Activated T-helper 17 cell treated with anti-CD3 and anti-CD28 coated beads, Interleukin-2, amount 50 U/mL, for 72 hours (primary cell): ENCODE measurements around the gene PAX8. TPM values are rescaled to one million over a fixed set of nuclear protein-coding genes. Genes with fewer than 3 reads are reported as not detected.
A peak's percentile ranks its signal among the peaks of the same experiment; 100 is the strongest.

Experiments used
- ATAC-seq: fragments of 150-1000 bp; cut with Tn5 transposase; replicated peaks from 2 replicates; pipeline ENCODE4 v1.10.0; 2021; ENCODE audit warnings: mild to moderate bottlenecking, moderate library complexity
- H3K27ac Mint-ChIP-seq: one replicate; pipeline ENCODE4 v1.8.0; 2022; ENCODE audit warnings: mixed read lengths
- H3K27me3 Mint-ChIP-seq: one replicate; pipeline ENCODE4 v1.8.0; 2022; ENCODE audit warnings: mixed read lengths
- H3K36me3 Mint-ChIP-seq: one replicate; pipeline ENCODE4 v1.8.0; 2022; ENCODE audit warnings: low read depth, mild to moderate bottlenecking, mixed read lengths
- H3K4me1 Mint-ChIP-seq: one replicate; pipeline ENCODE4 v1.8.0; 2022; ENCODE audit warnings: mixed read lengths
- H3K4me3 Mint-ChIP-seq: one replicate; pipeline ENCODE4 v1.8.0; 2022; ENCODE audit warnings: mild to moderate bottlenecking, mixed read lengths
- H3K9me3 Mint-ChIP-seq: one replicate; pipeline ENCODE4 v1.8.0; 2022; ENCODE audit warnings: mixed read lengths
- total RNA-seq, 2 donors: library from RNA; stranded (reverse); gene quantifications; one replicate each; pipeline ENCODE4 v1.2.3, GENCODE V29; 2022

PAX8 gene
- total RNA-seq, 2 donors from 2014 or later, result 0.86 to 1.6 TPM

DNA sequence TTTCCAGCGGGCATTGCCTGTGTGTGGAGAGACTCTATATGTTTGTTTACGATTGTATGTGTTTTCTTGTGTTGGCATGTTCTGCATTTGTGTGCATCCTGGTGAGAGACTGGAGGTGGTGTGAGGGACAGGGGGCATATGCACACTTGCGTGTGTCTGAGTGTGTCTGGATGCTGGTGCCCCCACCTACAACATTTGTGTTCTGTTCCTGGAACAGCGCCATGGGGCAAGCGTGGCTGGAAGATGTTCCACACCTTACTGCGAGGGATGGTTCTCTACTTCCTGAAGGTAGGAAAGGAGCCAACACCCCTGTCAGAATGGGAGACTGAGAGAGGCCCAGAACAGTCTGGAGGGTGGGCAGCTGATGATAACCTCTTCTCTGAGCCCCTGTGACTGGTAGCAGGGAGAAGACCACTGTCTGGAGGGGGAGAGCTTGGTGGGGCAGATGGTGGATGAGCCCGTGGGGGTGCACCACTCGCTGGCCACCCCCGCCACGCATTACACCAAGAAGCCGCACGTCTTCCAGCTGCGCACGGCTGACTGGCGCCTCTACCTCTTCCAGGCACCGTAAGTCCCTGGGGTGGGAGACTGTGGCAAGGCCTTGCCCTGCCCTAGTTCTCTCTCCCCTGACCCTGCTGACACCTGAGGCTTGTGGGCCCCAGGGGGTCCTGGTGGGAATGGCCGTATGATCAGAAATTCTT, 81.2 kb downstream of the PAX8 start:
- no peak overlapping the region for H3K4me3 Mint-ChIP-seq
- peak overlapping the region; percentile 60 for H3K27ac Mint-ChIP-seq
- H3K4me1 Mint-ChIP-seq, result peaks cover 13% of the 10 kb centered on the region
- no peak for ATAC-seq
- peaks cover 91% of the 10 kb centered on the region for H3K36me3 Mint-ChIP-seq
- no peaks in the 10 kb centered on the region for H3K9me3 Mint-ChIP-seq
- H3K27me3 Mint-ChIP-seq, result no peaks in the 10 kb centered on the region

DNA sequence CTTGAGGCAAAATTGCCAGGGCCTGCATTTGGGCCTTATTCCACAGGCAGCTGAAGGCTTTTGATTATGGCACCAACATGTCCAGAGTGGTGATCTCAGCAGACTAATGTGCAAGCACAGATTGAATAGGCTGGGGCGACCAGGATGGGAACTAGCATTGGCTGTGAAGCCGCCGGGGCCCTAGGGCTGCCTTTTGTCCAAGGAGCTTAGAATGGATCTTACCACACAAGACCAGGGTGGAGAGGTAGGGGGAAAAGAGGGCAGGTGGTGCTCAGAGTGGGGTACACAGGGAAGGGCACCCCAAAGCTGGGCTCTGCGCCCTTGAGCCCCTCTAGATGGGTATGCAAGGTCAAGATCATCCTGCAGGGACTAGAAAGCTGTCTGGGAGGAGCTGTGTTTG, 81.9 kb downstream of the PAX8 start:
- Mint-ChIP-seq H3K27me3 (no peaks in the 10 kb centered on the region), H3K9me3 (no peaks in the 10 kb centered on the region), H3K4me3 (no peak overlapping the region), H3K27ac (peak overlapping the region; percentile 60), H3K4me1 (peaks cover 13% of the 10 kb centered on the region), H3K36me3 (peaks cover 92% of the 10 kb centered on the region)
- no peak for ATAC-seq

DNA sequence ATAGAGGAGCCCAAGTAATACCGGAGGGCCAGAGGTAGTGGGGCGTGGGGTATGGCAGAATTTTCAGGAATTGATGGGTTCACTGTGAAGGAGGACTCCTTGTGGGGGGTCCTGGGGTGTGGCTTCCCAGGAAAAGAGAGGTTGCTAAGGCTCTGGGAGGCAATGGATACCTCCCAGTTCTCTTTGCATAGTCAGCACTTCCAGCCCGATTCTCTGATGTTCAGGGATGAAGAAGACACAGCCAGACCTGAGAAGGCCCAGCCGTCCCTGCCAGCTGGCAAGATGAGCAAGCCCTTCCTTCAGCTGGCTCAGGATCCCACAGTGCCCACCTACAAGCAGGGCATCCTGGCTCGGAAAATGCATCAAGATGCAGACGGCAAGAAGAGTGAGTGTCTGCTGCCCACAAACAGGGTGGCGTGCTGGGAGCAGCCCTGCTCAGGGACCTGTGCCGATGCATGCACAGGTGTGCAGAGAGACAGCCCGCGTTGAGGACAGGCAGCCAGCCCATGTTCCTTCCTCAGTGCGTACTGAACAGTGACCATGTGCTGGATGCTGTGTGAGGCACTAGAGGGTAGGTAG, 82.7 kb downstream of the PAX8 start:
- Mint-ChIP-seq H3K9me3 (no peaks in the 10 kb centered on the region), H3K36me3 (peaks cover 91% of the 10 kb centered on the region), H3K4me1 (peaks cover 13% of the 10 kb centered on the region), H3K27me3 (no peaks in the 10 kb centered on the region), H3K4me3 (peak overlapping the region; percentile 2), H3K27ac (peak overlapping the region; percentile 60)
- no peak for ATAC-seq

DNA sequence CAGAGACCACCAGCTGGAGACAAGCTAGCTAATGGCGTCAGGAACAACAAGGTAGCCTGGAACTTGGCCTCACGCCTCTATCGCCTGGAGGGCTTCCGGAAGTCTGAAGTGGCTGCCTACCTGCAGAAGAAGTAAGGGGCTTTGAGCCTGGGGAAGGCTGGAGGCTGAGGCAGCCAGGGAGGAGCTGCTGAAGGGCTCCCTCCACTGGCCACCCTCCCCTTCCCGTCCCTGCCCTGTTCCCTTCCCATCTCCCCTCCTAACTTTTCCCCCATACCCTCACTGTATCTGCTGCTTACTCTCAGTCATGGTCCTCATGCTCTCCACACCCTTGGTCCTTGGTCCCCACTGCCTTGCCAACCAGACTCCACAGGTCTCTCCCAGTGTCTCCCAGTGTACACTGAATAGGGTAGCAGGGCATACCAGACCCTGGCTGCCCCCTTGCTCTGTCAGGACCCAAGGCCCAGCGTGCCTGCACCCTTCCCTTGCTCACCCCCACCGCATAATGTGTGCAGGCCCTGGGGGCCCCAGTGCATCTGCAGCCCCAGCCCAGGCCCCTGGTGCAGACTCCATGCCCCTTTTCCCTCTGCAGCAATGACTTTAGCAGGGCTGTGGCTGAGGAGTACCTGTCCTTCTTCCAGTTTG, 86.1 kb downstream of the PAX8 start:
- H3K27me3 Mint-ChIP-seq, result no peaks in the 10 kb centered on the region
- no peak overlapping the region for H3K4me3 Mint-ChIP-seq
- no peak for ATAC-seq
- H3K4me1 Mint-ChIP-seq, result peaks cover 25% of the 10 kb centered on the region
- no peaks in the 10 kb centered on the region for H3K9me3 Mint-ChIP-seq
- peak overlapping the region; percentile 58 for H3K27ac Mint-ChIP-seq
- H3K36me3 Mint-ChIP-seq, result peaks cover 97% of the 10 kb centered on the region

DNA sequence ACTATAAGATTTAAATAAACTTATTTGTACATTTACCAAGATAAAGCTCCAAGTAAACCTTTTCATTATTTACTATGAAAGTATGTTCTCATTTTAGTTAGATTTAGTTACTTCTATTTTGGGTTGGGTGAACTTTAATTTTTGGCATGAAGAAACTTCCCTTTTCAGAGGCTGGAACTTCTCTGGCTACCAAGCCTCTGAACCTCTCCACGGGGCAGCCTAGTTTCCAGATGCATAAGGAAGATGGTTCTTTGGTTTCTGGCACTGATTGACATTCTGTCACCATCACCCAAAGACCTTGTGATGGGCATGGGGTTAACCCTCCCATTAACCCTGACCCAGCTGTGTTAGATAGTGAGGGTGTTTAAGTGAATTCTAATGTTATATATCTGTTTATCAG, 87.8 kb downstream of the PAX8 start:
- Mint-ChIP-seq H3K27me3 (no peaks in the 10 kb centered on the region), H3K4me1 (peaks cover 23% of the 10 kb centered on the region), H3K9me3 (no peaks in the 10 kb centered on the region), H3K36me3 (peaks cover 97% of the 10 kb centered on the region), H3K27ac (no peak overlapping the region), H3K4me3 (no peak overlapping the region)
- ATAC-seq, result no peak

DNA sequence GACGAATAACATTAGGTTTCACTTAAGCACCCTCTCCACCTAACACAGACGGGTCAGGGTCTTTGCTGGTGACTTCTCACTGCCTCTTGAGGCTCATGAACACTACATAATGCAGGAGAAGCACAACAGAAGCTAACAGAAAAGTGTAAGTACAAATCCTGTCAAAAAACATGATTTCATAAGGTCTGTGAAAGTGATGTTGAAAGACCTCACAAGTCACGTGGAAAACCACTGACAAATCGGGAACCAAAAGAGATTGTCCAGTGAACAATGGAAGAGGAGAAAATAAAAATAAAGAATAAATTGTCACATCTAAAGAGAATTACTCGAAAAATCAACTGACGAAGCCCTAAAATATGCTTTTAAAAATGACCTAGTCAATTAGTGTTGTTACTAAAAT, 91.0 kb downstream of the PAX8 start:
- Mint-ChIP-seq H3K9me3 (no peaks in the 10 kb centered on the region), H3K27me3 (no peaks in the 10 kb centered on the region), H3K36me3 (peaks cover 97% of the 10 kb centered on the region), H3K4me3 (peak overlapping the region; percentile 53), H3K27ac (peak overlapping the region; percentile 91), H3K4me1 (peaks cover 33% of the 10 kb centered on the region)
- ATAC-seq, result peak; percentile 19

DNA sequence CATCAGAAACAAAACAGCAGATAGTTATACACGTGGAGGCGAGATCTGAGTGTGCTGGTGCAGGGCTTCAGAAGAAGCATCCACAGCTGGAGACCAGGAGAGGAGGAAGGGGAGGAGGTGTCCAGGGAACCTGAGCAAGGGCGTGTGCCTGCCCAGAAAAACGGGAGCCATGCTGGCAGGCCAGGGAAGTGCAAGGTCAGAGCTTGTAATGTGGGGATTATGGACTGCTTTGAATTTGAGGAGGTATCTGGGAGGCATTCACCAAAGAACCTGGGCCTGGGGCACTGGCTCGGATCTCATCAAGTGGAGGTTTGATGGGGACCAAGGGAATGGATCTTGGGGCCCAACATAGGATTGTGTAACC, 92.3 kb downstream of the PAX8 start:
- Mint-ChIP-seq H3K27me3 (no peaks in the 10 kb centered on the region), H3K9me3 (no peaks in the 10 kb centered on the region), H3K4me3 (peak overlapping the region; percentile 55), H3K36me3 (peaks cover 100% of the 10 kb centered on the region), H3K4me1 (peaks cover 40% of the 10 kb centered on the region), H3K27ac (peak overlapping the region; percentile 84)
- ATAC-seq, result no peak

DNA sequence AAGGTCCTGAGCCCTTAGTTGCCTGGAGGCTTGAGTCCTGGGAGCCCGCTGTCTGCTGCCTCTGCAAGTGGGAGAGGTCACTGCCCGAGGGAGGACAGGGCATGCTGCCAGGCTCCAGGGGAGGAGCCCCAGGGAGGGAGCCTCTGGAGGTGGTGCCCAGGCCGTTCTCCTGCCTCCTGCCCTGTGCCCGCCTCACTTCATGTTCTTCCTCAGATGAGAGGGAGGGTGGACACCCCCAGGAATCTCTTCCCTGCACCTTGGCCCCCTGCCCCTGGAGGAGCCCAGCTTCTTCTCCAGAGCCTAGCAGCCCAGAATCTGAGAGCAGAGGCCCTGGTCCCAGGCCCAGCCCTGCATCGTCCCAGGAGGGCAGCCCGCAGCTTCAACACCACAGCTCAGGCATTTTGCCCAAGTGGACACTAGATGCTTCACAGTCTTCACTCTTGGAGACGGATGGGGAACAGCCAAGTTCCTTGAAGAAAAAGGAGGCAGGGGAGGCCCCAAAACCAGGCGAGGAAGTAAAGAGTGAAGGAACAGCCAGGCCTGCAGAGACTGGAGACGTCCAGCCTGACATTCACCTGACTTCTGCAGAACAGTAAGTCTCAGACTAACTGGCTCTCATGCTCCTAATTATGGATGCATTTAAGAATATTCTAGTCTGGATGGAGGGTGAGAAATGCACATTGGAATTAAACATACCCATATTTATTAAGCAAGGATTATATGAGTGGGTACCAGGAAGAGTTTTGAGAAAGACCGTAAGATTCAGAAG, 92.9 kb downstream of the PAX8 start:
- Mint-ChIP-seq H3K4me3 (peak overlapping the region; percentile 57), H3K4me1 (peaks cover 42% of the 10 kb centered on the region), H3K36me3 (peaks cover 100% of the 10 kb centered on the region), H3K9me3 (no peaks in the 10 kb centered on the region), H3K27me3 (no peaks in the 10 kb centered on the region), H3K27ac (peak overlapping the region; percentile 84)
- no peak for ATAC-seq

DNA sequence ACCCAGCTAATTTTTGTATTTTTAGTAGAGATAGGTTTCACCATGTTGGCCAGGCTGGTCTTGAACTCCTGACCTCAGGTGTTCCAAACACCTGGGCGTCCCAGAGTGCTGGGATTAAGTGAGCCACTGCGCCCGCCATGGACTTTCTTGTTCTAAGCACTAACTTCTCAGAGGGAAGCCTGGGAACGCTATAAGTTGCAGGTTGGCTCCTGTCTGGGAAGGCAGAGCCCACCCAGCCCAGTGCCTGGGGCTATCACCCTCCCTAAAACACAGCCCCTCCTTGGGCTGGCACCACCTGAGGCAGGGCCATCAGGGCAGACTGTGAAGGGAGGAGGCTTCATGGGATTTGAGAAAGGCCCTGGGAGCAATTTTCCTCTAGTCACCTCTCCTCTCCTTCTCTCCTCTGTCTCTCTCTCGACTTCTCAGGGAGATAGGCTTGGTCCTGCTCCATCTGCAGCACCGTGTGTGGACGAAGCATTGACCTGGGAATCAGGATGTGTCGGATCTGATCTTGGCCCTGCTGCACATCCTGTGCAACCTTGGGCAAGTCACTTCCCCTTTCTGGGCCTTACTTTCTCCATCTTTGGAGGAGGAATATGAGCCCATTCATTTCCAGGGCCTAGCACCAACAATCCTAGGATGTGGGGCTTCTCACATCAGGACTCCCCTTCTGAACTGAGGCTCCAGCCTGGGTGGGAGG, 94.0 kb downstream of the PAX8 start:
- ATAC-seq, result no peak
- Mint-ChIP-seq H3K4me3 (peak overlapping the region; percentile 57), H3K27ac (peak overlapping the region; percentile 84), H3K27me3 (no peaks in the 10 kb centered on the region), H3K36me3 (peaks cover 100% of the 10 kb centered on the region), H3K9me3 (no peaks in the 10 kb centered on the region), H3K4me1 (peaks cover 45% of the 10 kb centered on the region)

DNA sequence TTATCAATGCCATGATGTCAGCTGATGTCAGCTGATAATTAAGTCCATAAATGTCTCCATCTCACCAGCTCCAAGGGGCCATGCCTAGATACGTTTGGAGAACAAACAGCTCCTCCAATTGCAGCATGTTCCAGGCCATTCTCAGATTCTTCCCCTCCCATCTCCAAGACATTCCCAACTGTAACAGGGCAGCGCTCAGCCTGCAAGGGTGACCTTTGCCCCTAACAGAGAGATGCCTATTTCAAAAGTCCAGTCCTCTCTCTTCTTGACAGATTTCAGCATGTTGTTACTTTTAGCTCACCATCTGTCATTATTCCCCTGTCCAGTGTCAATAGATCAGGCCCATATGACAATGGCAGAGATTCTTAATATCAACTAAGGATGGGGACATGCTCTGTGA, 95.0 kb downstream of the PAX8 start:
- H3K4me1 Mint-ChIP-seq, result peaks cover 52% of the 10 kb centered on the region
- peaks cover 100% of the 10 kb centered on the region for H3K36me3 Mint-ChIP-seq
- ATAC-seq, result no peak
- H3K27ac Mint-ChIP-seq, result peak overlapping the region; percentile 44
- H3K4me3 Mint-ChIP-seq, result peak overlapping the region; percentile 89
- no peaks in the 10 kb centered on the region for H3K27me3 Mint-ChIP-seq
- H3K9me3 Mint-ChIP-seq, result no peaks in the 10 kb centered on the region

DNA sequence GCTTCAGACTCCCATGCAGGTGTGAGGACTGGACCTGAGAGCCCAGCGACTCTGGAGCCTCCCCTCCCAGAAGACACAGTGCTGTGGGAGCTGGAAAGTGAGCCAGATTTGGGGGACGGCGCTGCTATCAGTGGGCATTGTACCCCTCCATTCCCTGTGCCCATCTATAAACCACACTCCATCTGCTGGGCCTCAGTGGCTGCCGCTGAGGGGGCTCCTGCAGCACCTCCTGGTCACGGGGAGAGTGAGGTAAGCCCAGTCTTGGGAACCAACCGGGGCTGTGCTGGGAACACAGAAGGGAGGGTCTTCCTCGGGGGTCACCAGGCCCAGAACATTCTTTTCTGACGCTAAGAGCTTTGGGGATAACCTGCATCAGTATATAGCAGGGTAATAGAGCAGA, 95.5 kb downstream of the PAX8 start:
- Mint-ChIP-seq H3K27me3 (no peaks in the 10 kb centered on the region), H3K4me3 (peak overlapping the region; percentile 89)

DNA sequence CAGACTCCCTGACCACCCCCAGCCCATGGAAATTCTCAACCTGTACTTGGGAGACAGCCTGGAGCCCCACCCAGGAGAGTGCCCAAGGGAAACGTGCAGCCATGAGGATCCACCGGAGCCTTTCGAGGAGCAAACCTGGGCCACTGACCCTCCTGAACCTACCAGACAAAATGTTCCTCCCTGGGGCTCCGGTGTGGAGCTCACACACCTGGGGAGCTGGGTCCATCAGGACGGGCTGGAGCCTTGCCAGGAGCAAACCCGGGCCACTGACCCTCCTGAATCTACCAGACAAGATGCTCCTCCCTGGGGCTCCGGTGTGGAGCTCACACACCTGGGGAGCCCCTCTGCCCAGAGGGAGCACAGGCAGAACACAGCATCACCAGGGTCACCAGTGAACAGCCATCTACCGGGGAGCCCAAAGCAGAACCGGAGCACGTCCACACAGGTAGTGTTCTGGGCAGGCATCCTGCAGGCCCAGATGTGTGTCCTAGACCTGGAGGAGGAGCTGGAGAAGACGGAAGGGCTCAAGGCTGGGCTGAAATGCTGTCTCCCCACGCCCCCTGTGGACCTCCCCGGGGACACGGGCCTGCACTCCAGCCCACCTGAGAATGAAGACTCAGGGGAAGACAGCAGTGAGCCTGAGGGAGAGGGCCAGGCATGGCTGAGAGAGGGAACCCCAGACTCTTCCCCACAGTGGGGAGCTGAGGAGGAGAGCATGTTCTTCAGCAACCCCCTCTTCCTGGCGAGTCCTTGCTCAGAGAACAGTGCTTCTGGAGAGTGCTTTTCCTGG, 96.1 kb downstream of the PAX8 start:
- H3K36me3 Mint-ChIP-seq, result peaks cover 100% of the 10 kb centered on the region
- ATAC-seq, result no peak
- peaks cover 56% of the 10 kb centered on the region for H3K4me1 Mint-ChIP-seq
- H3K4me3 Mint-ChIP-seq, result peak overlapping the region; percentile 89
- H3K27me3 Mint-ChIP-seq, result no peaks in the 10 kb centered on the region
- peak overlapping the region; percentile 46 for H3K27ac Mint-ChIP-seq
- H3K9me3 Mint-ChIP-seq, result no peaks in the 10 kb centered on the region

More for the DNA sequence above, 95.5 kb downstream of the PAX8 start:
- peaks cover 100% of the 10 kb centered on the region for H3K36me3 Mint-ChIP-seq
- peaks cover 56% of the 10 kb centered on the region for H3K4me1 Mint-ChIP-seq
- no peaks in the 10 kb centered on the region for H3K9me3 Mint-ChIP-seq
- peak overlapping the region; percentile 44 for H3K27ac Mint-ChIP-seq
- ATAC-seq, result no peak

DNA sequence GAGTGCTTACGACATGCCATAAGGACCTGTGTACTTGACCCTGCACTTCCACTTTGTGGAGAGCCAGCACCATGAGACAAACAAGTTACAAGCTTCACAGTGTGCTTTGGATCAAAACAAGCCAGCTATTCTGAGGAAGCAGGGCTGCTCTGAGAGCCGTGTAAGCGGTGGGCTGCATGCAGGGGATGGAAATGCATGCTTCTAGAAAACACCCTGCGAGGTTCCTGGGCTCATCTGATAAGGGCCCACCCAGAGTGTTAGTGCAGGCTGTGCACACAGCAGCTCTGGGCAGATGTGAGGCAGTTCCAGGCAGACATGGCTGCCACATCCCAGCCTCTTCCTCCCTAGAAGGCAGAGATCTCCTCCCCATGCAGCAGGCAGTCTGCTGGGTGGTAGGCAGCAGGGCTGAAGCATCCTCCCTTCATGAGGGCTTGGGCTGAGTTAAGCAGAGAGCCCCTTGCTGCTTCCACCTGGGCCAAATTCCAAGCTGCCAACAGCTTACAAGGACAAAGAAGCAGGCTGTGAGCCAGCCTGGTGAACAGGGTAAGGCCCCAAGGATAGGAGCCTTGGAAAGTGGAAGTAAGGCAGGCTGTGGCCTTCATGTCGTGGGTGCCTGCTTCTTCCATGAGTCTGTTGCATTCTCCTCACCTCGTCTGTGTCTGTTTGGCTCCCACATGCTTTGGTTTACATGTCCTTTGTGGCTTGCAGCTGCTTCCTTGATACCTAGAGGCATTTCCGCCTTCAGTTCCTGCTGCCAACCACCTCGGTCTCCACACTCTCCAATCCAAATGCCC, 97.3 kb downstream of the PAX8 start:
- Mint-ChIP-seq H3K36me3 (peaks cover 100% of the 10 kb centered on the region), H3K4me3 (peak overlapping the region; percentile 89), H3K27me3 (no peaks in the 10 kb centered on the region), H3K27ac (peak overlapping the region; percentile 3), H3K9me3 (no peaks in the 10 kb centered on the region), H3K4me1 (peaks cover 59% of the 10 kb centered on the region)
- ATAC-seq, result no peak
